Trophoblast cell (in vitro differentiated cells and primary cell): ENCODE results near the gene C10orf120.
A peak's percentile ranks its signal among the peaks of the same experiment; 100 is the strongest.

Experiments
- DNase-seq, 2 donors: peaks; one replicate each; pipeline ENCODE4 v3.0.0-alpha.2; 2016
- H2AFZ ChIP-seq: 2 replicates; pipeline ENCODE4 v1.6.1; 2013; ENCODE audit warnings: low read length, moderate library complexity, mild to moderate bottlenecking; ENCODE audit not compliant: insufficient read depth, poor library complexity
- H2AK5ac ChIP-seq: 2 replicates; pipeline ENCODE4 v1.6.1; 2013; ENCODE audit warnings: mild to moderate bottlenecking, low read length
- H2BK120ac ChIP-seq: 2 replicates; pipeline ENCODE4 v1.6.1; 2013; ENCODE audit warnings: low read length, mild to moderate bottlenecking, moderate library complexity; ENCODE audit not compliant: insufficient read depth, poor library complexity
- H2BK12ac ChIP-seq: 2 replicates; pipeline ENCODE4 v1.6.1; 2013; ENCODE audit warnings: mild to moderate bottlenecking, low read length, moderate library complexity
- H2BK5ac ChIP-seq: 2 replicates; pipeline ENCODE4 v1.6.1; 2013; ENCODE audit warnings: low read length, low read depth, moderate library complexity, mild to moderate bottlenecking; ENCODE audit not compliant: poor library complexity
- H3K14ac ChIP-seq: 2 replicates; pipeline ENCODE4 v1.6.1; 2013; ENCODE audit warnings: mild to moderate bottlenecking, low read length
- H3K18ac ChIP-seq: 2 replicates; pipeline ENCODE4 v1.6.1; 2013; ENCODE audit warnings: mild to moderate bottlenecking, low read length
- H3K23ac ChIP-seq: 2 replicates; pipeline ENCODE4 v1.6.1; 2013; ENCODE audit warnings: low read length
- H3K27ac ChIP-seq: 2 replicates; pipeline ENCODE4 v1.5.1; 2013; ENCODE audit warnings: low read depth, mild to moderate bottlenecking, inconsistent platforms, low read length, moderate library complexity
- H3K27me3 ChIP-seq: 2 replicates; pipeline ENCODE4 v1.6.1; 2013; ENCODE audit warnings: inconsistent platforms, mild to moderate bottlenecking, low read length, moderate library complexity; ENCODE audit not compliant: insufficient read depth
- H3K36me3 ChIP-seq, 2 experiments: 1 replicate in 1 of 2; 2 replicates in 1 of 2; pipeline ENCODE4 v1.6.1; 2013; ENCODE audit warnings: low read length in 2 of 2, mild to moderate bottlenecking in 2 of 2, moderate library complexity in 1 of 2; ENCODE audit not compliant: insufficient read depth in 2 of 2, control insufficient read depth in 1 of 2
- H3K4ac ChIP-seq: 2 replicates; pipeline ENCODE4 v1.6.1; 2013; ENCODE audit warnings: low read depth, mild to moderate bottlenecking, low read length, moderate library complexity
- H3K4me1 ChIP-seq, 2 experiments: 1 replicate in 1 of 2; 2 replicates in 1 of 2; pipeline ENCODE4 v1.6.1; 2013; ENCODE audit warnings: low read length in 2 of 2, mild to moderate bottlenecking in 2 of 2, moderate library complexity in 1 of 2; ENCODE audit not compliant: insufficient read depth in 2 of 2, control insufficient read depth in 1 of 2
- H3K4me2 ChIP-seq: 2 replicates; pipeline ENCODE4 v1.6.1; 2013; ENCODE audit warnings: inconsistent platforms, mild to moderate bottlenecking, low read length, moderate library complexity
- H3K4me3 ChIP-seq: 2 replicates; pipeline ENCODE4 v1.5.1; 2013; ENCODE audit warnings: mild to moderate bottlenecking, low read depth, low read length, inconsistent platforms
- H3K79me1 ChIP-seq: one replicate; pipeline ENCODE4 v1.6.1; 2013; ENCODE audit warnings: low read length
- H3K79me2 ChIP-seq: 2 replicates; pipeline ENCODE4 v1.6.1; 2013; ENCODE audit warnings: low read length, mild to moderate bottlenecking; ENCODE audit not compliant: control insufficient read depth, insufficient read depth, poor library complexity
- H3K9ac ChIP-seq: 2 replicates; pipeline ENCODE4 v1.6.1; 2013; ENCODE audit warnings: mild to moderate bottlenecking, low read length
- H3K9me3 ChIP-seq: 2 replicates; pipeline ENCODE4 v1.6.1; 2013; ENCODE audit warnings: low read depth, mild to moderate bottlenecking, control low read depth, inconsistent platforms, low read length; ENCODE audit not compliant: insufficient read depth
- H4K12ac ChIP-seq: 2 replicates; pipeline ENCODE4 v1.6.1; 2013; ENCODE audit warnings: low read depth, mild to moderate bottlenecking, low read length, moderate library complexity
- H4K8ac ChIP-seq: 2 replicates; pipeline ENCODE4 v1.6.1; 2013; ENCODE audit warnings: low read depth, mild to moderate bottlenecking, low read length, moderate library complexity
- H4K91ac ChIP-seq: one replicate; pipeline ENCODE4 v1.6.1; 2013; ENCODE audit warnings: low read depth, mild to moderate bottlenecking, low read length, moderate library complexity
- WGBS: extraction: QIAGEN DNeasy Blood & Tissue Kit; methylation state at CpG from one replicate; pipeline ENCODE4 v1.1.7; 2013; ENCODE audit warnings: missing lambda C conversion rate; ENCODE audit not compliant: insufficient read length, insufficient coverage; ENCODE audit errors: extremely low coverage; 5-methylcytosine and 5-hydroxymethylcytosine counted together

The C10orf120 gene

GRCh38 chr10:122688293-122688989 lies 11.2 kb downstream of the C10orf120 start:
- H2AK5ac ChIP-seq, result no peak overlapping the region
- DNase-seq, result peak in 1 of 2 donors; percentile 28
- no peak overlapping the region for H2BK5ac ChIP-seq
- WGBS, result no CpG with 5 or more reads among the region's 6 CpGs
- H3K79me1 ChIP-seq, result no peaks in the 10 kb centered on the region
- H4K8ac ChIP-seq, result no peak overlapping the region
- no peak overlapping the region for H3K4me3 ChIP-seq
- no peak overlapping the region for H2BK12ac ChIP-seq
- no peak overlapping the region for H4K91ac ChIP-seq
- no peak overlapping the region for H3K27ac ChIP-seq
- H3K9me3 ChIP-seq, result peaks cover 1% of the 10 kb centered on the region
- H3K14ac ChIP-seq, result no peak overlapping the region
- H3K4ac ChIP-seq, result no peak overlapping the region
- H3K27me3 ChIP-seq, result no peaks in the 10 kb centered on the region
- no peaks in the 10 kb centered on the region for H3K36me3 ChIP-seq
- peaks cover 3 to 4% of the 10 kb centered on the region in 2 experiments for H3K4me1 ChIP-seq
- H3K18ac ChIP-seq, result no peak overlapping the region
- H3K23ac ChIP-seq, result no peak overlapping the region
- no peak overlapping the region for H3K4me2 ChIP-seq
- H2AFZ ChIP-seq, result no peak overlapping the region
- H2BK120ac ChIP-seq, result no peak overlapping the region
- H3K79me2 ChIP-seq, result no peaks in the 10 kb centered on the region
- H4K12ac ChIP-seq, result no peak overlapping the region
- no peak overlapping the region for H3K9ac ChIP-seq

GRCh38 chr10:122682522-122682921 lies 17.1 kb downstream of the C10orf120 start:
- H3K27ac ChIP-seq, result no peak overlapping the region
- H3K4me1 ChIP-seq, result no peaks in the 10 kb centered on the region
- no peak overlapping the region for H2BK5ac ChIP-seq
- H3K27me3 ChIP-seq, result no peaks in the 10 kb centered on the region
- no peak overlapping the region for H3K9ac ChIP-seq
- H3K14ac ChIP-seq, result no peak overlapping the region
- no peak overlapping the region for H2BK120ac ChIP-seq
- peaks cover 4% of the 10 kb centered on the region for H3K9me3 ChIP-seq
- no CpG with 5 or more reads among the region's 5 CpGs for whole genome bisulfite sequencing
- H2AFZ ChIP-seq, result no peak overlapping the region
- no peak overlapping the region for H4K91ac ChIP-seq
- H3K18ac ChIP-seq, result no peak overlapping the region
- no peaks in the 10 kb centered on the region for H3K79me1 ChIP-seq
- H4K12ac ChIP-seq, result no peak overlapping the region
- H2BK12ac ChIP-seq, result no peak overlapping the region
- H3K23ac ChIP-seq, result no peak overlapping the region
- DNase-seq, result no peak
- H4K8ac ChIP-seq, result no peak overlapping the region
- H3K36me3 ChIP-seq, result no peaks in the 10 kb centered on the region
- H3K4ac ChIP-seq, result no peak overlapping the region
- H3K4me2 ChIP-seq, result no peak overlapping the region
- H3K4me3 ChIP-seq, result no peak overlapping the region
- H2AK5ac ChIP-seq, result no peak overlapping the region
- no peaks in the 10 kb centered on the region for H3K79me2 ChIP-seq

GRCh38 chr10:122678266-122678665 lies 21.4 kb downstream of the C10orf120 start:
- Histone ChIP-seq H3K4me2 (no peak overlapping the region), H3K4me1 (no peaks in the 10 kb centered on the region), H3K27ac (no peak overlapping the region), H3K79me1 (no peaks in the 10 kb centered on the region), H3K4me3 (no peak overlapping the region), H3K14ac (no peak overlapping the region), H4K12ac (no peak overlapping the region), H3K79me2 (no peaks in the 10 kb centered on the region), H4K91ac (no peak overlapping the region), H3K18ac (no peak overlapping the region), H2BK5ac (no peak overlapping the region), H3K36me3 (no peaks in the 10 kb centered on the region), H2BK120ac (no peak overlapping the region), H2AK5ac (no peak overlapping the region), H2BK12ac (no peak overlapping the region), H3K27me3 (no peaks in the 10 kb centered on the region), H3K9ac (no peak overlapping the region), H4K8ac (no peak overlapping the region), H3K4ac (no peak overlapping the region), H3K9me3 (peaks cover 3% of the 10 kb centered on the region), H2AFZ (no peak overlapping the region), H3K23ac (no peak overlapping the region)
- no peak for DNase-seq

GRCh38 chr10:122675278-122675677 lies 24.4 kb downstream of the C10orf120 start:
- H3K4me3 ChIP-seq, result no peak overlapping the region

More at GRCh38 chr10:122675278-122675677, 24.4 kb downstream of the C10orf120 start:
- Histone ChIP-seq H3K14ac (no peak overlapping the region), H2BK120ac (no peak overlapping the region), H2AFZ (no peak overlapping the region), H2BK12ac (no peak overlapping the region), H2BK5ac (no peak overlapping the region), H3K79me1 (no peaks in the 10 kb centered on the region), H4K8ac (no peak overlapping the region), H3K4me1 (no peaks in the 10 kb centered on the region), H3K4me2 (no peak overlapping the region), H3K9ac (no peak overlapping the region), H3K23ac (no peak overlapping the region), H4K12ac (no peak overlapping the region), H3K9me3 (peaks cover 6% of the 10 kb centered on the region), H3K79me2 (no peaks in the 10 kb centered on the region), H4K91ac (no peak overlapping the region), H3K36me3 (no peaks in the 10 kb centered on the region), H3K27me3 (no peaks in the 10 kb centered on the region), H3K4ac (no peak overlapping the region), H3K27ac (no peak overlapping the region), H3K18ac (no peak overlapping the region), H2AK5ac (no peak overlapping the region)
- DNase-seq, result no peak
- WGBS, result no CpG with 5 or more reads among the region's 2 CpGs
